Right renal cortex interstitium (tissue), 3 donors: ENCODE results near the gene ANKRD23. TPM values are rescaled to one million over a fixed set of nuclear protein-coding genes. Genes with fewer than 3 reads are reported as not detected.
"Not testable (repeated sequence)": the region's sequence is repeated elsewhere in the genome, so short reads cannot be mapped to it uniquely, and the experiment has no call there.

Source experiments
- DNase-seq, 3 donors: peaks; one replicate each; pipeline ENCODE4 v3.0.0-alpha.2; 2013; ENCODE audit warnings: low read depth in 3 of 3, low spot score in 2 of 3
- polyA plus RNA-seq, 3 donors: library from polyadenylated mRNA; unstranded; fragments of 120-200 nt; gene quantifications; one replicate each; pipeline ENCODE4 v1.2.1, GENCODE V29; 2013; ENCODE audit not compliant: insufficient read length in 3 of 3

Gene ANKRD23
- polyA plus RNA-seq: 1 to 10 TPM; 2.4 to 2.9 (median 2.8) TPM

DNA sequence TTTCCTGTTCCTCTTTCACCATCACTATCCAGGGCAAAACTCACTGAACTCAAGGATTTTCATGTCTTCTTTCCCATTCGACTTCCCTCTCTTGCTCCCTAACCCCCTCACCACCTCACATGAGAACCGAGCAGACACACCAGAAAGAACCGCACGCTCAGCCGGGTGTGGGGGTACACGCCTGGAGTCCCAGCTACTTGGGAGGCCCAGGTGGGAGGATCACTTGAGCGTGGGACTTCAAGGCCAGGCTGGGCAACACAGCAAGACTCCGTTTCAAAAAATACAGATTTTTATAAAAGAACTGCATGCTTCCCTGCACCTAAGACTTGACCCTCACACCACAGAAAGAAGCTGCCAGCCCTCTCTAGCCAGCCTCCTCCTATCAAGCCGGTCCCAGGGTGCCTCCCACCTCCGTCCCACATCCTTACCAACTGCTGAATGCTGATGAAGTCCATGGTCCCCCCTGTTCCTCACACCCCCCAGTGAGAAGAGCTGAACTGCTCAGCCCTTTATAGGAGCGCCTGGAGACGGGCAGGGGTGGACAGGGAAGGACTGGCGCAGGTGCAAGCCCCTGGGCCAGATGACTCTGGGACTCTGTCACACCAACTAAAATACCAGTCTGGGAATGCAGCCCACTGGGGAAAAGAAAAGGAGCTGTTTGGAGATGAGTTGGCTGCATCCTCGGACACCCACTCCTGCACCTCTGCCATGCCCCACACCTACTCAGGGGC lies at the start of gene ANKRD23:
Gene ANKRD23, minus strand, starts transcription at position 484 of the 731 bp plus-strand sequence. Its CDS starts 29 bp downstream, at position 455.
- no peak for DNase-seq

DNA sequence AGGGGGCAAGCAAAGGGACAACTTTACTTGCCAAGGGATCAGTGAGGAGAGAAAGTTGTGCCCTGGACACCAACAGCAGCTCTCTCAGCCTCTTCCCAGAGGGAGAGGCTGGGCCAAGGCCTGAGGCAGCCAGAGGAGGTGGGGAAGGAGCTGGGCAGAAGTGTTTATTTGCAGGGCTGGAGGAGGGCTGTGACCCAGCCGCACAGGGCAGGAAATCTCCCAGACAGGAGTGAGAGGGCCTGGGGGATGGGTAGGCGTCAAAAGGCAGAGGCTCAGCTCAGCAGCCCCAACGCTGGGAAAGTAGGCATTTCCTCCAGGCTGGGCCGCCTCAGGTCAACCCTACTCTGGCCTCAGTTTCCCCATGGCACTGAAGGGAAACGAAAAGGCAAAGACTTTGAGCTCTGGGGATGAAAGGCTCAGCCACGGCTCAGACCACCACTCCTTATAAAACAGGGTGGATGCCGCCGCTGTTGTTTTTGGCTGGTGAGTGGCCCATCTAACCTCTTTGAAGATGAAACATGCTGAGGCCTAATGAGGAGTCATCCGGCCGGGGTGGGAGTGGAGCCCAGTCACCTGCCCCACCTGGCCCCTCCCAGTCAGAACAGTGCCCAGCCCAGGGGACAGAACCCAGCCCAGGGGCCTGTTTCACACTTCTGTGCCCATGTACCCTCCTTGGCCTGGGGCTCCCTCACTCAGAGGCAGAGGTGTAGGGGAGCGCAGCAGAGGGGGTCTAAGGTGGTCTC lies 47.9 kb upstream of the ANKRD23 start:
- no peak for DNase-seq

DNA sequence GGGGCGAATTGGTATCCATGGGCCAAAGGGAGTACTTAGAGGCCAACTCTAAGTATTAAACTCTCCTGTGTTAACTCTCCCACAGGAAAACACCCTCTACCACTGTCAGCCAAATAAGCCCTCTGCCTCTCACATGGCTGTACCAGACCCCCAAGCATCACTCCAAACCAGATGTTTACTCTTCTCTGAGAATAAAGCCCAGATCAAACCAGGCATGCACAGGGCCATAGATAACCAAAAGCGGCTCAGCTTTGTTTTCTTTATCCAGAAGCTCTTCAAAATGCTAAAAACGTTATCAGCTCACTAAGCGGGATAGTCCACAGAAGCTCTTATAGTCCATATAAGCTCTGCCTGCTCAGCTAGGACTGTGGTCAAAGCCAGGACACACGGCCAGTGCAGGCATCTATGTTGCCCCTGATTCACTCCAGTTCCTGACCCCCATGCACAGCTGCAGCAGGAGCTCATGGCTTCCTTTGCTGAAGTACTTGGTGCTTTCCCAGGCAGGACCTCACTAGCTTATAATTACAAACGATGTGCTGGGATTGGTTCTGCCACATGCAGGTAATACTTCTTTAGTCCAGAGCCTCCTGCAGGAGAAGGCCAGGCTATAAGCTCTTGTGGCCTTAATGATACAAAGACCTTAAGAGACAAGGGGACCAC lies 47.0 kb upstream of the ANKRD23 start:
- DNase-seq: no peak

DNA sequence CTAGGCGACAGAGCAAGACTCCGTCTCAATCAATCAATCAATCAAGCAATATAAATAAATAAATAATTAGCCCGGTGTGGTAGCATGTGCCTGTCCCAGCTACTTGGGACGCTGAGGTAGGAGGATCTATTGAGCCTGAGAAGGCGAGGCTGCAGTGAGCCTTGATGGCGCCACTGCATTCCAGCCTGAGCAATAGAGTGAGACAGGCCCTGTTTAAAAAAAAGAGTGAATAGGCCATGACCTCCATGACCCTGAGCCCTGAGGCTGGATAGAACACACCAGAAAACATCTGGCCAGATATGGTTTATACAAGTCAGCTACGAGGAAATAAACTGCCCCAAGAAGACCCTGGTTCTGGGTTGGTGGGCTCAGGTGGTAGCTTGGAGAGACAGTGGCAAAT lies 46.4 kb upstream of the ANKRD23 start:
- no peak for DNase-seq

DNA sequence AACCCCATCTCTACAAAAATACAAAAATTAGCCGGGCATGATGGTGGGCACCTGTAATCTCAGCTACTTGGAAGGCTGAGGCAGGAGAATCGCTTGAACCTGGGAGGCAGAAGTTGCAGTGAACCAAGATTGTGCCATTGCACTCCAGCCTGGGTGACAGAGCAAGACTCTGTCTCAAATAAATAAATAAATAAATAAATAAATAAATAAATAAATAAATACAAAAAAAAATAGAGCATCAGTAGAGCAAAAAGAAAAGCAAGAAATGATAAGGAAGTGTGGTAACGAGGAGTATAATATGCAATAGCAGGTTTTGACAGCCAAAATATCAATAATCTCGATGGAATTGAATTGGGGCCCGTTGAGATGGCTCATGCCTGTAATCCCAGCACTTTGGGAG lies 45.7 kb upstream of the ANKRD23 start:
- DNase-seq: not testable (repeated sequence)

DNA sequence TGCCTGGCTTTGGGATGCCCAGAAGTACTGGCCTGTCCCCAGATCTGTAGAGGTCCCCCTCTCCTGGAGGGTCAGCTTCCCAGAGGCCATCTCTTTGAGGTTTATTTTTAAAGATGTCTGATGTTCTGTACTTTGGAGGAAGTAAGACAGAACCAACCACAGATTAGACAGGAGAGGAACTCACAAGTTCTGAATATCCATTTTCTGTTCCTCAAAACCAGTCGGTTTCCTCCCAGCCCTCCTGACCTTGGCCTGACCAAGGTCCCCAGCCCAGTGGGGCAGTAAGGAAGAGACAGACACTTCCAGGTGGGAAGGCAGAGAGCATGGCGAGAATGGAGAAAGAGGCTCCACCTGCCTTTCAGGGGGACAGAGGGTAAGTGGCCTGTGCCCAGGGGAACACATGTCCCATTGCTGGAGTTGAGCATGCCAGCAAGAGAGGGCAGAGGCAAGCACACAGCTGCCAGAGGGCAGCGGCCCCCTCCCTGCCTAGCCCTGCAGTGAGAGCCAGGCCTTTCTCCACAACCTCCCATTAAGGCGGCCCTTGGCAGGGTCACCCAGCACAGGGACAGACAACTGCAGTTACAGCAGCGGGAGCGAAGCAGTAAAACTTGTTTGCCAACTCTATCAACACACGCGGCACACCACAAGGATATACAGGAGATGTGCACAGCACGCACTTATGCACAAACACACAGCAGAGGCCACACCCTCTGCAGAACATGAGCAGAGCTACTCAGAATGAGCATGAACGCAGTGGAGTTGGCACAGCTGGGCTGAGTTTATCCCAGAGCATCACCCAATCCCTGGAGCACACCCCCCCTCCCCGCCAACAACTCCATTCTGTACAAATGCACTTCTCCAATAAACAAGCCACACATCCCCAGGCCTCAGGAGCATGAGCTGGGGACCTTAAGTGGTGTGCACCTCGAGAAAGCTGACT lies 44.5 kb upstream of the ANKRD23 start:
- no peak for DNase-seq

DNA sequence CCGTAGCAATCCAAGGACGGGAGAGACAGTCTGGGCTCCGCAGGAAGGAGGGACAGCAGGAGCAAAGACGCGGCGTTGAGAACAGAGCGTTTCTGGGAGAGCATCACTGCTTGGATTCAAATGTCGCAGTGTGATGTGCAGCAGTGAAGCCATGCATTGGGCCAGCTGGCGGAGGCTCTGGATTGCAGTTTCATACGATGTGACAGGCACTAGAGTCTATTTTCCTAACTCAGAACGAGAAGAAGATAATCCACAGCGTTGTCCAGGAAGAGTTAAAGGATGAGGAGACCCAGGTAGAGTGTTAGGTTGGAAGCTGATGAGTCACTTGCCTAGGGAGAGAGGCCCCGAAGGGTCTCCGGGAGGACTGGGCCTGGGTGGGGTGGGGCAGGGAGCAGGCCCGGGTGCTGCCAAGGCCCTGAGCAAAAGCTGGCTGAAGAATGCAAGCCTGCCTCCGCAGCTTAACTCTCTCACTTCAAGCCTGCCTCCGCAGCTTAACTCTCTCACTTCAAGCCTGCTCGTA lies 43.7 kb upstream of the ANKRD23 start:
- no peak for DNase-seq

DNA sequence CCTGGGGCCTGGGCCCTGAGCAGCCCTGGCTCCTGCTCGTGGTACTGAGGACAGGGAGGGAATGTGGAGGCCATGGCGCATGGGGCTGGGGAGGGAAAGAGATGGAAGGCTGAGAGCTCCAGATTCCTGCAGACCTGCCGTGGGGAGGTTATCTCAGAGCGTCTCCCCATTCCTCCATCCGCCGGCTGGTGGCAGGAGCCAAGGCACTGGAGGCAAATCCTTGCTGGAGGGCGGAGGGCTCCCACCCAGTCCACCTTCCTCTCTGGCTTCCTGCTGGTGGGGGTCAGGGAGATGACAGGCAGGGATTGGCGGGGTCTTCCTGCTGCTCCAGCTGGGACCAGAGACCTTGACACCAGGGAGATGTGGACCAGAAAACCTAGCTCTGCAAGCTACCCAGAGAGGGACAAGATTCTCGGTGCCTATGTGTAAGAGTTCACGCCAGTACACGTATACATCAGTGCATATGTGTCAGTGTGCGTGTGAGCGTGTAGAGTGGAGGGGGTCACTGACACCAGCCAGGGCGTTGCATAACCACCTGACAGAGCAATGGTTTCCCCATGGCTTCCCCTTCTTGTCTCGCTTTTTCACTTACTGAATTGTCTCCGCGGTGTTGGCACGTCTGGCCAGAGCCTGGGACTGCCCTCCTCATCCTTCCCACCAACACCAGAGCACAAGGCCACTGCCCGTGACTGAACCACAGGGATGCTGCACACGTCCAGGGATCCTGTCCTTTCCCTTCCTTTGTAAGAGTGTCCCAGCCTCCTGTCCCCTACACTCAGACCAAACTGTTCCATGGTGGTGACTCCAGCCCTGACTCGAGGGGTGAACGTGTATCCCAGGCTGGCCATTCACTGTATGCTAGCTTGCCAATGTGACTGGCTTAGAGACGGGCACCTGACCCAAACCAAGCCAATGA lies 41.9 kb upstream of the ANKRD23 start:
- DNase-seq: no peak

DNA sequence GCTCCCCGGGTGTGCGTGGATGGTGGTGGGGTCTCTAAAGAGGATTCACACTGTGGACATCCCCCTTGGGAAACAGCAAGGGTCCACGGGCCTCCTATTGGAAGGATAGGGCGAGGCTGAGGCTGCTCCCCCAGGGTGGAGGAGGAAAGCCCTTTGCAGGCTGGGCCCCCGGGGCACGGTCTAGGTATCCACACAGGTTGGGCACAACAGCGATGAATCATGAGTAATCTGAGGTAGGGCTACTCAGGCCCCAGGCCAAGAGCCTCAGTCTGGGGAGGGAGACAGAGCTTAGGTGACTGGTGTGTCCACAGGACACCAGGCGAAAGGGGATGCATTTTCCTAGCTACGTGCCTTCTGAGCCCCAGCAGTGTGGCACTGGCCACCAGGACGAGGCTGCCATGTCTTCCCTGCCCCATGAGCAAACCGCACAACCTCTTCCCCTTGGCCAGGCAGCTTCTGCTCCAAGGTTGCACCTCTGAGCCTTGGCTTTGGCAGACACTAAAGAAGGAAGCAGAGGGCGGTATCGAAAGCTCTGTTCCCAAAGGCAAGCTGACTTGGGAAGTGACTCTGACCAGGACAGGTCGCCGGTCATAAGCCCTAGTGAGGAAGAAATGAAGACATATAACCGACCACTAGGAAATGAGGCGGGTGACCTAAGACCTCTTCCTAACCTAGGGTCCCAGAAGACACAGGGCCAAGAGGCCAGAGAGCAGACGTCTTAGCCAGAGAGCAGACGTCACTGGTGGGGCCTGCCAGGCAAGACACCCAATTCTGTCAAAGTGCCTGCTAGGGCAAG lies 40.7 kb upstream of the ANKRD23 start:
- DNase-seq: no peak

DNA sequence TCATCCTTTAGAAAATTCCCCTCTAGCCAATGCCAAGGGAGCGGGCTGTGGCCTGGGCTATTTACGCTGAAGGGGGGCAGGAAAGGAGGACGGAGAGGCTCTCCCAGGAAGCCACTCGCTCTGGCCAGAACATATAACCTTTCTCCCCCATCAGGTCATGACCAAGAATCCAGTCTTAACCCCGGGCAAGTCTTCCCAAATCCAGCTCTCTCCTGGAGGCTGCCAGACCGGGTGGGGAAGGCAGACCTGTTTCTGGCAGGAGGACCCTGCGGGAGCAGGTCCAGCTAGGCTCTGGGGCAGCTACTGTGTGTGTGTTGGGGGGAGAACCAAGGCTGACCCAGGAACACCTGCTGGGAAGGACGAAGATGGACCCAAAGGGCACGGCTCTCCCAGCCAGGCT lies 39.5 kb upstream of the ANKRD23 start:
- DNase-seq: no peak

DNA sequence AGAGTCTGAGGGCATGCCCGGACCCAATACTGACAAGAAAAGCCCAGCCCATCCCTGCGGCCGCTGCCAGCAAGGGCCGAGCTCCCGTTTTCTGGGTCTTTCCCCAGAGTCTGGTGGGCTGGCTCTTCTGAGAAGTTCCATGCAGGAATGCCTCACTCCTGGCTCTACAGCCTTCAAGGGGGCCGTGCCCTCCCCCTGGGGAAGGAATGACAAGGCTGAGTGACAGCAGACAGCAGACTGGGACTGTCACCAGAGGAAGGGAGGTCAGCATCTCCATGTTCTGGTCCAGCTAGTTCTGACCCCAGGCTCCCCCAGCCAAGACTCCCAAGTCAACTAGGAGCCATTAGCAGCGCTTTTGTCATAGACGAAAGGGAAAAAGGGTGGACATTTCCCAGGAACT lies 39.1 kb upstream of the ANKRD23 start:
- DNase-seq: no peak

DNA sequence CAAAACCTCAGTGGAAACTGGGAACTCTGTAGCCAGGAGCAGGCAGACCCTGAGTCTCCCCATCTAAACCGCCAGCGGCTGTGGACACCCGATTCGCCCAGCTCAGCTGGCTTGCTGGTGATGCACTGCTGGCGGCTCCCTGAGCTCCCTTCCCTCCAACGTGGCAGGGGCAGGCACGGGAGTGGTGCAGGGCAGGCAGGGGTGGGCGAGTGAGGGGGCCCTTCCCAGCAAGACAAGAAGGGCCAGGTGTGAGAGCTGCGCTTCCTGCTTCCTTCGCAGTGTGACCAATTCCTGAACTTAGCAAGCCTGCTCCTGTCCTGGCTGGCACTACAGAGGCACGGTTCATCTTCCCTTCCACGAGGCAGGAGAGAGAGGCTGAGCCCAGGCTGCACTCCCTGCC lies 38.4 kb upstream of the ANKRD23 start:
- no peak for DNase-seq

DNA sequence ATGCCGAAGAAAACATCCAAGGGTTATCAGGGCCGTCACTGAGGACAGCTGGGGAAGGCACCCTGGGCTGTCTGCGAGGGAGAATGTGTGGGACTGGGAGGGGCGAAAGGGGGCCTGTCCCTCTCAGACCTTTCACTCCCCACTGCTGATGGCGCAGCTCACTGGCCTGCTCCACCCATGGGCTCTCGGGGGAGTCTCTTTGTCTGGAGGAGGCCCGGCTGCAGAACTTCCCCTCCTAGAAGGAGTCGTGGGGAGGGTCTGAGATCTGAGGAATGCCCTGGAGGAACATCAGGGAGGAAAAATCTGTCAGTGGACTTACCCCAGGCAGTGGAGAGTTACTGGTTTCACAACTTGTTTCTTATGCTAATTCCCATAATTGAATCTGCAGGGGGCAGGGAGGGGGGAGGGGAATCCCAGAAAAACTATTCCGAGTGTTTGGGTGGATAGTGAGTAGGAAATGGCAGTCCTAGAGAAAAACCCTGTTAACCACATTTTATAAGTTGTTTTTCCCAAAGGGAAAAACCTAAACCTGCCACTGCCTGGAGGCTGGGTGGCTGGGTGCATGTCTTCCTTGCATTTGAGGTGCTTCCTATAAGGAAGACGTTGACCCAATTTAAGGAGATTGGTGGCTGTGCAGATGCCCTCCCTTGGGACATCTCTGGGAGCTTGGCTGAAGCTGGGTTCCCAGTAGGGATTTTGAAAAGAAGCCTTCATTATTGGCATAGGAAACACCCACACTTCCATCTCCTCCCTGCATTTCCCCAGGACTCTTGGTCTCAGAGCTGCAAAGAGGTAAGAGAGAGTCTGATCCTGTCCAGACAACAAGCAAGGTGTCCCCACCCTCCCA lies 37.8 kb upstream of the ANKRD23 start:
- no peak for DNase-seq

DNA sequence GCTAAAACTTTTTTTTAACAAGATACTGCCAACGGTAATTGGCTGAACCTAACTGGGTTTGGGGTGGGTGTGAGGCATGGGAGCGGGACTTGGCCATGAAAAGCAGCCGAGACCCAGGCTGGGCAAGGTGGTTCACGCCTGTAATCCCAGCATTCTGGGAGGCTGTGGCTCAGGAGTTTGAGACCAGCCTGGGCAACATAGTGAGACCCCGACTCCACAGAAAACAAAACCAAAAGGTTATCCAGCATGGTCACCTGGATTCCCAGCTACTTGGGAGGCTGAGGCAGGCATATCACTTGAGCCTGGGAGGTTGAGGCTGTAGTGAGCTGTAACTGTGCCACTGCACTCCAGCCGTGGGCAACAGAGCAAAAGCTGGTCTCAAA lies 37.1 kb upstream of the ANKRD23 start:
- DNase-seq: no peak

DNA sequence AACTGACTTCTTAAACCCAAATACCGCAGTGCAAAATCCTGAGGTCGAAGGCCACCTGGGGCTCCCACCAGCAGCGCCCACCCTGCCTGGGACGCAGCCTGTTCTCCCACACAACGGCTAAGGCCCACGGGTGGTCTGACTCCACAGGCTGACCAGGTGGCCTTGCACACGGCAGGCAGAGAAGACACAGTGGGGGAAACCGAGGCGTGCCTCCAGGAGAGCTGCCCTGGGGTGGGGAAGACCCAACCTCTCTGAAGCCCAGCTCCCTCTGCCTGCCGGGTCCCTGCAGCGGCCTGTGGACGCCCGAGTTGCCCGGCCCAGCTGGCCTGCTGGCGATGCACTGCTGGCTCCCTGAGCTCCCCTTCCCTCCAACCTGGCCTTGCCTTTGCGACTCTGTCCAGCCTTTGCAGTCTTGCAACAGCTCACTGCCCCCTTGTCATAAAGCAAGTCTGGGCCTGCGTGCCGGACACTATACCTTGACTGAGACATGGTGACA lies 35.8 kb upstream of the ANKRD23 start:
- DNase-seq: no peak

DNA sequence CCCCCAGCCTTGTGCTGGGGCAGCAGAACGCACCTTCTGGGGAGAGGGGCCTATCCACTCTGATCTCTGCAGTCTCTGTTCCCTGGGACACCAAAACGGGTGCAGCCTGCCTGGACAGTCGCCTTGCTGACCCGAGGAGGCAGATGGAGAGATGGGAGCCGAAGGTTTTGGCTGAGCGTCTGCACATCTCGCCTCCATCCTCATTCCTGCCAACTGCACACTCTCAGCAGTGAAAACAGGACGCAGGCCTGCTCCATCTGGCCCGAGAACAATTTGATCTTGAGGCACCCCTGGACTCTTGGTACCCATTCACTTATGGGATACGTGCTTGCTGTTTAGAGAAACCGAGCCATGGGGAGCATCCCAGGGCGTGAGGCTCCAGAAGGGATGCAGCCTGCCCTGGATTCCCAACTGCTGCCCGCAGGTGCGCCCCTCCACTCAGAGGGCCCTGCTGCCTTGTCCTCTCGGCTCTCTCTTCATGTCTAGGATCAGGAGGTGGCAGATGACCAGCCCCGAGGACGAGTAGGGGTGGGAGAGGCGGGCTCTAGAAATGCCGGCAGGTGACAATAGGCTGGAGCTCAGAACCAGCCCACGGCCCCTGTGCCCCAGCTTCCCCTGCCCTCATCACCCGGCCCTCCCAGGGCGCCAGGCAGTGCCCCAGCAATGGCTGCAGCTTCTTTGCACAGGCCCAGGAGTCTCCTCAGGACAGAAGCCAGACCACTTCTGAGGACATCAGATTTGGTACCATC lies 35.1 kb upstream of the ANKRD23 start:
- no peak for DNase-seq

DNA sequence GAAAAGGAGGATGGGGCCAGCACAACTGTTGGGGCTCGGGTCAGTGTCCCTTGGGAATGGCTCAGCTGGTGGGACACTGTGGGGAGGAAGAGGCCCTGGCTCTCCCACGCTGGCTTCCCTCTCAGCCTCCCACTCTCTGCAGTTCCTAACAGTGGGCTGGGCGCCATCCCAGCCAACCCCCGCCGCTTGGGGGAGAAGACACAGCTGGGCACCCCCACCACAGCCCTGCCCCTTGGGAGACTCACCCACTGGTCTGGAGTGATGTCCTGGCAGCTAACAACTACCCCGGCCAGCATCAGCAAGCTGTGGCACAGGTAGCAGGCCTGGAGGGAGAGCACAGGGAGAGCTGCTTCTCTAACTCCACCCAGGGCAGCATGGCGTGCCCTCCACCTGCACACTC lies 34.4 kb upstream of the ANKRD23 start:
- DNase-seq: no peak
